AG09319 (cell line): ENCODE measurements around the gene TMEM190.
A peak's percentile ranks its signal among the peaks of the same experiment; 100 is the strongest.
"Not testable (repeated sequence)": the region's sequence is repeated elsewhere in the genome, so short reads cannot be mapped to it uniquely, and the experiment has no call there.

Experiments used
- DNase-seq: peaks from one replicate; pipeline ENCODE4 v3.0.0-alpha.2; 2010; ENCODE audit warnings: low read depth; ENCODE audit errors: extremely low read depth
- CTCF ChIP-seq: IDR thresholded peaks from 2 replicates; pipeline ENCODE4 v1.5.1; 2011; ENCODE audit warnings: low read depth, mild to moderate bottlenecking, inconsistent platforms, low read length, moderate library complexity

The TMEM190 gene

GRCh38 chr19:55410168-55410567 is 33.5 kb downstream of the TMEM190 start:
- no peak for TF ChIP-seq CTCF
- DNase-seq: no peak

DNA sequence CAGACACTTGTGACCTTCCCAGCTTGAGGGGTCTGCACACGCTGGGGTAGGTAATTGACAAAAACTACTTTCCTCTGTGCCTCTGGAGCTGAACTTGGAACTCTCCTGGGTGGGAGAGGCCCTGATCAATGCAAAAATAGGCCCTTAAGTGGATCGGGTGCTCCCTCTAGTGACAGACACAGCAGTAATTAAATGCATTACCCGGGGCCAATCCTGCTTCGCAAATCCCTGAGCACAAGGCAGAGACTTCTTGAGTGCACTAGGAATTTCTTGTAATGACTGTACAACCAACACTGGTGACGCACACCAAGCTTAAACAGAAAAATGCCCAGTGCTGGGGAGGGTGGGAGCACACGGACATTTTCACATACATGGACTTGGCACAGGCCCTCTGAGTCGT is 41.6 kb downstream of the TMEM190 start:
- peak; percentile 72 for TF ChIP-seq CTCF
- peak; percentile 64 for DNase-seq

GRCh38 chr19:55419103-55419502 is 42.5 kb downstream of the TMEM190 start:
- DNase-seq: no peak
- no peak for TF ChIP-seq CTCF

GRCh38 chr19:55419624-55420236 is 43.1 kb downstream of the TMEM190 start:
- TF ChIP-seq CTCF: no peak

GRCh38 chr19:55421281-55421680 is 44.7 kb downstream of the TMEM190 start:
- DNase-seq: not testable (repeated sequence)

More at GRCh38 chr19:55419624-55420236, 43.1 kb downstream of the TMEM190 start:
- DNase-seq: no peak

DNA sequence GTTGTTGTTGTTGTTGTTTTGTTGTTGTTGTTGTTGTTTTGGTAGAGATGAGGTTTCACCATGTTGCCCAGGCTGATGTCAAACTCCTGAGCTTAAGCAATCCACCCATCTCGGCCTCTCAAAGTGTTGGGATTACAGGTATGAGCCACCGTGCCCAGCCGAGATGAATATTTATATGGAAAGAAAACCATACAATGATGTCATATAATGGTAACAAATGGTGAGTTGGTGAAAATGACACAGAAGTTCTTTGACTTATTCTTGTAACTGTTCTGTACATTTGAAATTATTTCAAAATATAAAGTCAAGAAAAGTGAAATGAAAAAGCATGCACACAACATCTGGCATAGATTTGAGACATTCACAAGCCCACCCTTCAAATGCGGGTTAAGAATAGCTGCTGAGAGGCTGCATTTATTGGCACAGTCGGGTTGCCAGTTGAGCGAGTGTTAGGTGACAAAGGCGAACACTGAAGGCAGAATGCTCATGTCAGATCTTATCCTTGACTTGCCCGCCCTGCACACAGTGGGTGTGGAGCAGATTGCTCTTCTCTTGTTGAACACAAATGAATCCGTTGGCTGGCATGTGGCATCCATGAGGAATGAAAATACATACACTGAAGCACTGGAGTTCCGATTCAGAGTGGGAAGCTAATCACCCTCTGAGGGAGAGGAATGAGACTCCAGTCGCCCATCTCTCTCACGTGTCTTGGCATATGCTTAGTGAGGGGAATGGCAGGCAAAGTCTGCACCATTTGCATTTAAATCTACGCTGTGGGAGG is 46.8 kb downstream of the TMEM190 start:
- DNase-seq: no peak
- no peak for TF ChIP-seq CTCF

- no peak for DNase-seq
- no peak for TF ChIP-seq CTCF
These were observed 47.9 kb downstream of the TMEM190 start for GRCh38 chr19:55424518-55424917.
